Loucy (cell line): ENCODE data around the gene ZFHX2.

Experiments
- CTCF ChIP-seq: fragments of 200-600 bp; sonication (generic); conservative IDR thresholded peaks from 2 replicates; pipeline ENCODE4 v1.5.1; 2014; ENCODE audit warnings: mild to moderate bottlenecking, antibody characterized with exemption, low read length
- EZH2phosphoT487 ChIP-seq: fragments of 200-600 bp; IDR thresholded peaks from 2 replicates; pipeline ENCODE4 v1.6.1; 2018; ENCODE audit warnings: antibody characterized with exemption, mild to moderate bottlenecking, moderate library complexity, borderline replicate concordance

GRCh38 chr14:23561873-23562821, 10.6 kb upstream of the ZFHX2 start:
- TF ChIP-seq CTCF (no peak), EZH2phosphoT487 (no peak)
